Dendritic cell treated with granulocyte-macrophage colony-stimulating factor and Interleukin-4, amounts not matched to agents 40 ng/mL and 50 ng/mL, for 4 days (primary cell): Measurements from ENCODE around the gene CTNNA1.
"Not testable (repeated sequence)": the region's sequence is repeated elsewhere in the genome, so short reads cannot be mapped to it uniquely, and the experiment has no call there.

ENCODE experiments used
- H3K27ac Mint-ChIP-seq: one replicate; pipeline ENCODE4 v1.8.0; 2022; ENCODE audit warnings: mild to moderate bottlenecking, mixed read lengths
- H3K27me3 Mint-ChIP-seq: one replicate; pipeline ENCODE4 v1.8.0; 2022; ENCODE audit warnings: mild to moderate bottlenecking, mixed read lengths
- H3K36me3 Mint-ChIP-seq: one replicate; pipeline ENCODE4 v1.8.0; 2022; ENCODE audit warnings: low read depth, mixed read lengths
- H3K4me1 Mint-ChIP-seq: one replicate; pipeline ENCODE4 v1.8.0; 2022; ENCODE audit warnings: low read depth, mixed read lengths
- H3K4me3 Mint-ChIP-seq: one replicate; pipeline ENCODE4 v1.8.0; 2022; ENCODE audit warnings: mild to moderate bottlenecking, moderate library complexity, mixed read lengths
- H3K9me3 Mint-ChIP-seq: one replicate; pipeline ENCODE4 v1.8.0; 2022; ENCODE audit warnings: mixed read lengths
- intact Hi-C: fragments of 100-400 bp; cut with micrococcal nuclease; formaldehyde crosslinking; loops from one replicate; pipeline ENCODE4 v1.15.0; 2022

CTNNA1 gene

DNA sequence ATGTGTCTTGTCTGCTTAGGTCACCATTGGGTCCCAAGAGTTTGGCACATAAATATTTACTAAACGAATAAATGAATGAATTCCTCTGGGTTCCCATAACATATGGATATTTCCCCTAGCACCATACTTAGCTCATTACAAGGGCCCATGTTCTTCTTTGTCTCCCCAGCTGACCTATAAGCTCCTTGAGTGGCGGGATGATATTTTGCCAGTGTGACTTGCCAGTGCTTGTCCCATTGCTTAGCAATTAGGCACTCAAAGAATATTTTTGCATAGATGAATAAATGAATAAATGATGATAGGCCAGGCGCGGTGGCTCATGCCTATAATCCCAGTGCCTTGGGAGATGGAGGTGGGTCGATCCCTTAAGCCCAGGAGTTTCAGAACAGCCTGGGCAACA is 16.9 kb upstream of the CTNNA1 start:
- H3K9me3 Mint-ChIP-seq: no peaks in the 10 kb centered on the region
- H3K4me3 Mint-ChIP-seq: no peak overlapping the region
- no peaks in the 10 kb centered on the region for H3K36me3 Mint-ChIP-seq
- intact Hi-C loops: no loop called here
- H3K27ac Mint-ChIP-seq: no peak overlapping the region
- peaks cover 5% of the 10 kb centered on the region for H3K27me3 Mint-ChIP-seq
- H3K4me1 Mint-ChIP-seq: no peaks in the 10 kb centered on the region

GRCh38 chr5:138737494-138738265 is 15.5 kb upstream of the CTNNA1 start:
- Mint-ChIP-seq H3K27me3 (peaks cover 5% of the 10 kb centered on the region), H3K4me1 (peaks cover 14% of the 10 kb centered on the region), H3K4me3 (no peak overlapping the region), H3K36me3 (no peaks in the 10 kb centered on the region), H3K27ac (no peak overlapping the region), H3K9me3 (no peaks in the 10 kb centered on the region)
- intact Hi-C loops: no loop called here

DNA sequence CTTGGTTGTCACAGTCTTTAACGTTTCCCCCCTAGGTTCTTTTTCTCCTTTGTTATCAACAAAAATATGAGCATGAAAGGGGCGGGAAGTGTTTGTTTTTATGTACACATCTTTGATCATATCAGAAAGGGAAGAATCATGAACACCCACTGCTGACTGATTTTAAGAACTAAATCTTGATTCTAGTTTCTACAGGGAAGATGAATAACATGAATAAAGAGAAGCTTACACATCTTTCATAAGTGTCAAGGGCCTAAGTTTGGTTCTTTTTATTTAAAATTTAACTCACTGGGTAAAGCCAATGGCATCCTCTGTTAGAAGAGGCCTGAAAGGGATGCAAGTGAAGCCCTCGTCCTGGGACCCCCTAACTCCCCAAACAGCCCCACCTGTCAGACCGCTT is 14.8 kb upstream of the CTNNA1 start:
- Mint-ChIP-seq H3K4me3 (no peak overlapping the region), H3K27ac (no peak overlapping the region), H3K27me3 (peaks cover 5% of the 10 kb centered on the region), H3K36me3 (no peaks in the 10 kb centered on the region), H3K4me1 (peaks cover 17% of the 10 kb centered on the region), H3K9me3 (no peaks in the 10 kb centered on the region)
- intact Hi-C loops: no loop called here

- intact Hi-C loops: no loop called here
- peaks cover 3% of the 10 kb centered on the region for H3K27me3 Mint-ChIP-seq
- H3K4me1 Mint-ChIP-seq: peaks cover 17% of the 10 kb centered on the region
- no peak overlapping the region for H3K4me3 Mint-ChIP-seq
- no peak overlapping the region for H3K27ac Mint-ChIP-seq
- no peaks in the 10 kb centered on the region for H3K9me3 Mint-ChIP-seq
- H3K36me3 Mint-ChIP-seq: no peaks in the 10 kb centered on the region
These were observed 13.3 kb upstream of the CTNNA1 start for GRCh38 chr5:138739938-138740337.

DNA sequence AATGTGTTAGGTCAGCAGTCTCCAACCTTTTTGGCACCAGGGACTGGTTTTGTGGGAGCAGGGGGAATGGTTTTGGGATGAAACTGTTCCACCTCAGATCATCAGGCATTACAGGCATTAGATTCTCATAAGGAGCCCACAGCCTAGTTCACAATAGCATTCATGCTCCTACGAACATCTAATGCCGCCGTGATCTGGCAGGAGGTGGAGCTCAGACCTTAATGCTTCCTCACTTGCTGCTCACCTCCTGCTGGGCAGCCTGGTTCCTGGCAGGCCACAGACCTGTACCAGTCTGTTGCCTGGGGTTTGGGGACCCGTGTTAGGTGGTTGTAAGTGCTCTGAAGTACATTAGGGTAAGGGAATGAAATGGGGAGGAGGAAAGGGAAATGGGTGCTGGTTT is 9.7 kb upstream of the CTNNA1 start:
- H3K27ac Mint-ChIP-seq: no peak overlapping the region
- H3K27me3 Mint-ChIP-seq: peaks cover 5% of the 10 kb centered on the region
- peaks cover 17% of the 10 kb centered on the region for H3K4me1 Mint-ChIP-seq
- intact Hi-C loops: no loop called here
- no peaks in the 10 kb centered on the region for H3K9me3 Mint-ChIP-seq
- H3K36me3 Mint-ChIP-seq: no peaks in the 10 kb centered on the region
- H3K4me3 Mint-ChIP-seq: no peak overlapping the region

- intact Hi-C loops: no loop called here
- no peak overlapping the region for H3K27ac Mint-ChIP-seq
- H3K4me1 Mint-ChIP-seq: peaks cover 17% of the 10 kb centered on the region
- peaks cover 11% of the 10 kb centered on the region for H3K27me3 Mint-ChIP-seq
- no peaks in the 10 kb centered on the region for H3K9me3 Mint-ChIP-seq
- no peaks in the 10 kb centered on the region for H3K36me3 Mint-ChIP-seq
- H3K4me3 Mint-ChIP-seq: no peak overlapping the region
These were observed 8.0 kb upstream of the CTNNA1 start for GRCh38 chr5:138745268-138745667.

GRCh38 chr5:138748630-138749081 is 4.6 kb upstream of the CTNNA1 start:
- H3K36me3 Mint-ChIP-seq: no peaks in the 10 kb centered on the region
- no peaks in the 10 kb centered on the region for H3K9me3 Mint-ChIP-seq
- peaks cover 6% of the 10 kb centered on the region for H3K4me1 Mint-ChIP-seq
- peaks cover 11% of the 10 kb centered on the region for H3K27me3 Mint-ChIP-seq
- intact Hi-C loops: no loop called here
- H3K4me3 Mint-ChIP-seq: no peak overlapping the region
- H3K27ac Mint-ChIP-seq: no peak overlapping the region

- H3K36me3 Mint-ChIP-seq: peaks cover 21% of the 10 kb centered on the region
- not testable (repeated sequence) for H3K9me3 Mint-ChIP-seq, H3K27ac Mint-ChIP-seq, H3K4me3 Mint-ChIP-seq, H3K27me3 Mint-ChIP-seq
- H3K4me1 Mint-ChIP-seq: peaks cover 30% of the 10 kb centered on the region
- intact Hi-C loops: loop anchor here (10.0 kb wide), 1 partner anchor 167 kb away; no protein-coding TSS in a partner anchor
These were observed 1.9 kb upstream of the CTNNA1 start for GRCh38 chr5:138751344-138751743.

DNA sequence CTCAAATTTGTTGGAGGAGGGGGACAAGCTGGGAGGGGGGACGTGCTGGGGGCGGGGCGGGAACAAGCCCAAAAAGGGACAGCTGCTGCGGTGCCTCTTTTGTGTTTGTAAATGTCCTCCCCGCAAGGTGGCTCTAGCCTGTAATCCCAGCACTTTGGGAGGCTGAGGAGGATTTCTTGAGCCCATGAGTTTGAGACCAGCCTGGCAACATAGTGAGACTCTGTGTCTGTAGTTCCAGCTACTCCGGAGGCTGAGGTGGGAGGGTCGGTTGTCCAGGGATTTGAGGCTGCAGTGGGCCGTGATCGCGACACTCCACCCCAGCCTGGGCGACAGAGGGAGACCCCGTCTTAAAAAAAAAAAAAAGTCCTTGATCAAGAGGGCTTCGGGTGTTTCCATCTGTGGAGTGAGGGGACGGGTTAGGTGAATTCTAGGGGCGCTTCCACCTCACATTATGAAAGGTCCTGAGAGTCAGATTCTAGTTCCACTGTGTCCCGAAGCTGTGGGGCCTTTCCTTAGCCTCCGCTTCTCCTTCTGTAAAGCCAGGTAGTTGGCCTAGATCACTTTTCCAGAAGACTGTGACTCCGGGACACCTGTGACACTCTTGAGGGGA is 779 bp upstream of the CTNNA1 start:
- intact Hi-C loops: loop anchor here (10.0 kb wide), 1 partner anchor 168 kb away; no protein-coding TSS in a partner anchor
- Mint-ChIP-seq H3K9me3 (no peaks in the 10 kb centered on the region), H3K27me3 (peaks cover 9% of the 10 kb centered on the region), H3K36me3 (peaks cover 32% of the 10 kb centered on the region), H3K4me3 (peak overlapping the region; percentile 79), H3K27ac (peak overlapping the region; percentile 96), H3K4me1 (peaks cover 41% of the 10 kb centered on the region)

DNA sequence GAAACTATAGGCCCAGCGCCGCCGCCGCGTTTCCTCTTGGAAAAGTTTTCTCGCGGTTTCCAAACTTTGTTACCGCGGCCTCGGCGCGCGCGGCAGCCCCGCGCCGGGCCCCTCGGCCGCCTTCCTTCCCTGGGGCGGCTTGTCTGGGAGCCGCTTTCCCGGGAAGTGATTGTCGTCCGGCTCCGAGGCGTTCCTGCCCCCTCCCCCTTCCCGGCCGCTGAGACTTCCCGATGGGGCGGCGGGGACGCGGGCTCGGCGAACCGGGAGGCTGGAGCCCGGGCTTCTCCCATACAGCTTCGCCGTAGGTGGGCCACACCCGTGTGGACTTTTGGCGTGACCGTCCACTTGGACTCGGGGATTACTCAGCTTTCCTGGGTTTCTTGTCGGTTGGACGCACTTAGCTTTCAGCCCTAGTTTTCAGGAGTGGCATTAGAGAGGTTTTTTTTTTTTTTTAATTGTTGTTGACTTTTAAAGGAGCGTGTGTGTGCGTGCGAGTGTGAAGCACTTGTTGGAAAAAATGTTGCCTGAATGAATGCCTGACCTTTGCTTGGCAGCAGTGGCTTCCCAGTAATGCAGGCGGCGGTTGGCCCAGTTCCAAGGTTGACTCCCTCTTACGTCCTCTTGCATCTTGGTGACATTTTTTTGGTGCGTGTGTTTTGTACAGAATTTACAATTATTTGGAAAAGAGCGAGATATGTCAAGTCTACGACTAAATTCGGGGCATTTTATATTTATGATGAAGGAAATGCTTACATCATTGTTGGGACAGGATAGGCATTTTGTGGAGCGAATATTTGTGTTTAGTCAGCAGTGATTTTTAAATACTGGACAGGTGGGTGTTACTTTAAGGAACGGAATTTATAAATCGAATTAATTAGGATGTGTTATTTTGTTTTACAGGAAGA is 821 bp downstream of the CTNNA1 start:
- Mint-ChIP-seq H3K36me3 (peaks cover 48% of the 10 kb centered on the region), H3K9me3 (no peaks in the 10 kb centered on the region), H3K27ac (peak overlapping the region; percentile 96), H3K4me1 (peaks cover 56% of the 10 kb centered on the region), H3K4me3 (peak overlapping the region; percentile 92), H3K27me3 (peaks cover 6% of the 10 kb centered on the region)
- intact Hi-C loops: loop anchor here (10.0 kb wide), 1 partner anchor 169 kb away; no protein-coding TSS in a partner anchor

- Mint-ChIP-seq H3K36me3 (peaks cover 53% of the 10 kb centered on the region), H3K9me3 (no peaks in the 10 kb centered on the region), H3K27ac (peak overlapping the region; percentile 96), H3K4me1 (peaks cover 56% of the 10 kb centered on the region), H3K4me3 (peak overlapping the region; percentile 92), H3K27me3 (peaks cover 6% of the 10 kb centered on the region)
- intact Hi-C loops: loop anchor here (10.0 kb wide), 1 partner anchor 170 kb away; no protein-coding TSS in a partner anchor
These were observed 1.5 kb downstream of the CTNNA1 start for GRCh38 chr5:138754699-138755057.

DNA sequence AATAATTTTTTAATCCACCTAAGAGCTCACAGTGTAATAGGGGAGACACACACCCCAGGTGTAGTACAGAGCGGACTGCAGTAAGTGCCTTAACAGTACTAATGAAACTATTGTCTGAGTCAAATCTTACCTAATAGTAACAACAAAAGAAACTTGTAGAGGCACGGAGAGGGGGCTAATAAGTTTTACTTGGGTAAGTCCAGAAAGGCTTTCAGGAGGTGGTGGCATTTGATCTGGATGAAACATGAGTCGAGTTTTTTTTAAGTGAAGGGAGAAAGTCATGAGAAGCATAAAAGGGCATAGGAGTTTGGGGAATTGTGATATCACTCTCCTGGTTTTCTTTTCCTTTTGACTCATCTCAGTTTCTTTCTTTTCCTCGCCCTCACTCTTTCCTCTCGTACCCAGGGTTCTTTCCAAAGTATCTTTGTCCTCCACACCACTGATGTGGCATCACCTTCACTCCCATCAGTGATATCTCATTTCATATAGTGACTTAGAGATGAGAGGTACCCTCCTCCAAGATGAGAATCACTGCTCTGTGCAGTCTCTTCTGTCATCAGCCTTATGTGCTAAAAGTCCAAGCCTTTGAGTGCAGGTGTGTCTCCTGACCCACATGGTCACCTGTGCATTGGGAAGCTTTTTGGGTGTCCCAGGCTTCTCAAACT is 2.0 kb downstream of the CTNNA1 start:
- Mint-ChIP-seq H3K4me1 (peaks cover 56% of the 10 kb centered on the region), H3K27ac (peak overlapping the region; percentile 96), H3K4me3 (no peak overlapping the region), H3K9me3 (no peaks in the 10 kb centered on the region), H3K27me3 (peaks cover 4% of the 10 kb centered on the region), H3K36me3 (peaks cover 55% of the 10 kb centered on the region)
- intact Hi-C loops: loop anchor here (10.0 kb wide), 1 partner anchor 170 kb away; no protein-coding TSS in a partner anchor

- intact Hi-C loops: loop anchor here (10.0 kb wide), 1 partner anchor 172 kb away; no protein-coding TSS in a partner anchor
- Mint-ChIP-seq H3K4me1 (peaks cover 74% of the 10 kb centered on the region), H3K27ac (no peak overlapping the region), H3K9me3 (no peaks in the 10 kb centered on the region), H3K27me3 (peaks cover 2% of the 10 kb centered on the region), H3K4me3 (no peak overlapping the region), H3K36me3 (peaks cover 75% of the 10 kb centered on the region)
These were observed 4.0 kb downstream of the CTNNA1 start for GRCh38 chr5:138757061-138757776.
